H1 (cell line): ENCODE measurements around the gene KCNK4. TPM values are rescaled to one million over a fixed set of nuclear protein-coding genes. Genes with fewer than 3 reads are reported as not detected.

Source experiments
- CTCF ChIA-PET: fragments of 300-600 bp; sonication (Branson Sonifier 250); formaldehyde crosslinking; loops from one replicate; lab custom pipeline; 2021; ENCODE audit not compliant: partially characterized antibody; lab: Charles Lee
- POLR2A ChIA-PET: fragments of 300-600 bp; sonication (Branson Sonifier 250); formaldehyde crosslinking; loops from one replicate; lab custom pipeline; 2021; ENCODE audit warnings: inconsistent platforms; ENCODE audit not compliant: partially characterized antibody; lab: Charles Lee
- DNase-seq, 2 experiments: peaks; one replicate each; pipeline versions ENCODE4 v3.0.0 to v3.0.0-alpha.2; 2010 to 2022; ENCODE audit warnings: low spot score in 2 of 2, low read depth in 1 of 2, mixed read lengths in 1 of 2
- FAIRE-seq: peaks from 2 replicates; lab custom pipeline; 2011; peaks lifted over from hg19 to GRCh38; lab: Jason Lieb, UNC
- H2AFZ ChIP-seq: 2 replicates; pipeline ENCODE4 v1.8.1; 2012; ENCODE audit warnings: low read length, inconsistent platforms
- H2AK5ac ChIP-seq: 2 replicates; pipeline ENCODE4 v1.6.1; 2013; ENCODE audit warnings: low read depth, low read length
- H2BK120ac ChIP-seq: replicated peaks from 2 replicates; pipeline ENCODE3; 2013; ENCODE audit warnings: low read depth, low read length, inconsistent platforms
- H2BK12ac ChIP-seq: 2 replicates; pipeline ENCODE4 v1.6.1; 2013; ENCODE audit warnings: low read depth, low read length
- H2BK15ac ChIP-seq: 2 replicates; pipeline ENCODE4 v1.6.1; 2013; ENCODE audit warnings: low read length
- H2BK20ac ChIP-seq: 2 replicates; pipeline ENCODE4 v1.6.1; 2013; ENCODE audit warnings: low read length
- H2BK5ac ChIP-seq: 2 replicates; pipeline ENCODE4 v1.6.1; 2013; ENCODE audit warnings: low read depth, low read length
- H3K14ac ChIP-seq: 2 replicates; pipeline ENCODE4 v1.6.1; 2013; ENCODE audit warnings: inconsistent platforms; ENCODE audit not compliant: insufficient read length
- H3K18ac ChIP-seq: 2 replicates; pipeline ENCODE4 v1.6.1; 2013; ENCODE audit warnings: low read length; ENCODE audit errors: extremely low read depth
- H3K23ac ChIP-seq: 2 replicates; pipeline ENCODE4 v1.6.1; 2013; ENCODE audit warnings: inconsistent platforms; ENCODE audit not compliant: insufficient read length
- H3K23me2 ChIP-seq: 2 replicates; pipeline ENCODE4 v1.6.1; 2013; ENCODE audit warnings: low read depth, low read length
- H3K27ac ChIP-seq: 2 replicates; pipeline ENCODE4 v1.6.1; 2011; ENCODE audit warnings: low read depth, low read length, inconsistent platforms
- H3K27me3 ChIP-seq, 4 experiments: replicated peaks in 1 of 4; 1 replicate in 1 of 4; 2 replicates in 3 of 4; pipeline versions ENCODE4 v1.6.1 to v1.8.1; 2011 to 2013; ENCODE audit warnings: low read length in 3 of 4, mild to moderate bottlenecking in 3 of 4, inconsistent platforms in 2 of 4, mixed read lengths in 2 of 4, moderate library complexity in 1 of 4; ENCODE audit not compliant: control insufficient read depth in 3 of 4, insufficient read depth in 3 of 4; ENCODE audit errors: extremely low read depth in 1 of 4
- H3K36me3 ChIP-seq, 4 experiments: 2 replicates each; pipeline versions ENCODE4 v1.6.1 to v1.8.1; 2011 to 2013; ENCODE audit warnings: mild to moderate bottlenecking in 4 of 4, low read length in 3 of 4, moderate library complexity in 2 of 4, control low read depth in 1 of 4, inconsistent platforms in 1 of 4; ENCODE audit not compliant: insufficient read depth in 4 of 4, control insufficient read depth in 2 of 4
- H3K4ac ChIP-seq: replicated peaks from 2 replicates; pipeline ENCODE3; 2013; ENCODE audit warnings: low read length, low read depth, mixed read lengths, inconsistent platforms; ENCODE audit not compliant: insufficient read length
- H3K4me1 ChIP-seq, 4 experiments: replicated peaks in 1 of 4; 1 replicate in 1 of 4; 2 replicates in 3 of 4; pipeline versions ENCODE4 v1.6.1 to v1.8.1; 2011 to 2013; ENCODE audit warnings: low read length in 3 of 4, inconsistent platforms in 2 of 4, mixed read lengths in 1 of 4; ENCODE audit not compliant: insufficient read depth in 4 of 4, control insufficient read depth in 3 of 4
- H3K4me2 ChIP-seq, 2 experiments: 2 replicates each; pipeline versions ENCODE4 v1.6.1 to v1.8.1; 2011 to 2013; ENCODE audit warnings: low read depth in 2 of 2, low read length in 2 of 2, control low read depth in 1 of 2, inconsistent platforms in 1 of 2, mild to moderate bottlenecking in 1 of 2; ENCODE audit not compliant: insufficient read depth in 1 of 2
- H3K4me3 ChIP-seq, 4 experiments: fragments of 200-600, 300-600 bp in 1 of 4; sonication (generic), shearing (Covaris generic), sonication (Bioruptor Twin) in 1 of 4; 2 replicates each; pipeline versions ENCODE4 v1.5.1 to v1.8.1; 2011 to 2016; ENCODE audit warnings: low read length in 4 of 4, low read depth in 3 of 4, control low read depth in 2 of 4, inconsistent platforms in 2 of 4, mild to moderate bottlenecking in 2 of 4, mixed read lengths in 1 of 4, moderate library complexity in 1 of 4; ENCODE audit not compliant: insufficient read depth in 2 of 4; ENCODE audit errors: extremely low read depth in 1 of 4
- H3K56ac ChIP-seq: replicated peaks from 2 replicates; pipeline ENCODE3; 2013; ENCODE audit warnings: low read depth, mild to moderate bottlenecking, mixed read lengths, low read length, inconsistent platforms; ENCODE audit not compliant: insufficient read length
- H3K79me1 ChIP-seq: 2 replicates; pipeline ENCODE4 v1.6.1; 2013; ENCODE audit warnings: low read depth, low read length, control low read depth
- H3K79me2 ChIP-seq, 2 experiments: 2 replicates each; pipeline versions ENCODE4 v1.6.1 to v1.8.1; 2012 to 2013; ENCODE audit warnings: low read length in 2 of 2, mild to moderate bottlenecking in 2 of 2, inconsistent platforms in 1 of 2; ENCODE audit not compliant: insufficient read depth in 2 of 2, control insufficient read depth in 1 of 2
- H3K9ac ChIP-seq, 4 experiments: replicated peaks in 1 of 4; 1 replicate in 1 of 4; 2 replicates in 3 of 4; pipeline versions ENCODE4 v1.6.1 to v1.8.1; 2011 to 2013; ENCODE audit warnings: low read depth in 3 of 4, low read length in 3 of 4, control low read depth in 2 of 4, mild to moderate bottlenecking in 2 of 4, moderate library complexity in 2 of 4, inconsistent platforms in 1 of 4; ENCODE audit errors: extremely low read depth in 1 of 4
- H3K9me3 ChIP-seq, 2 experiments: 2 replicates each; pipeline versions ENCODE4 v1.6.1 to v1.8.1; 2012 to 2013; ENCODE audit warnings: mild to moderate bottlenecking in 2 of 2, moderate library complexity in 2 of 2, control low read depth in 1 of 2, inconsistent platforms in 1 of 2, low read depth in 1 of 2, low read length in 1 of 2, mixed read lengths in 1 of 2; ENCODE audit not compliant: insufficient read depth in 2 of 2
- H4K20me1 ChIP-seq, 2 experiments: replicated peaks in 1 of 2; 2 replicates each; pipeline versions ENCODE3 to v1.8.1; 2011 to 2013; ENCODE audit warnings: inconsistent platforms in 2 of 2, low read length in 2 of 2, mild to moderate bottlenecking in 1 of 2; ENCODE audit not compliant: insufficient read depth in 2 of 2, control insufficient read depth in 1 of 2
- H4K5ac ChIP-seq: 2 replicates; pipeline ENCODE4 v1.6.1; 2013; ENCODE audit warnings: low read length, low read depth, mixed read lengths, inconsistent platforms; ENCODE audit not compliant: insufficient read length
- H4K8ac ChIP-seq: 2 replicates; pipeline ENCODE4 v1.8.0; 2013; ENCODE audit warnings: mild to moderate bottlenecking, moderate library complexity, low read length, inconsistent platforms; ENCODE audit not compliant: insufficient read depth; ENCODE audit errors: extremely low read depth
- H4K91ac ChIP-seq: replicated peaks from 2 replicates; pipeline ENCODE3; 2013; ENCODE audit warnings: low read length, mixed read lengths, inconsistent platforms; ENCODE audit not compliant: insufficient read length
- ATF2 ChIP-seq: IDR thresholded peaks from 2 replicates; pipeline ENCODE4 v1.6.1; 2012; ENCODE audit warnings: low read length, inconsistent platforms
- E2F6 ChIP-seq: IDR thresholded peaks from 2 replicates; pipeline ENCODE4 v1.6.1; 2012; ENCODE audit warnings: inconsistent platforms
- EZH2 ChIP-seq: fragments of 200-600 bp; sonication (generic); IDR thresholded peaks from 2 replicates; pipeline ENCODE4 v1.7.1; 2012; ENCODE audit warnings: low read depth, mild to moderate bottlenecking, moderate library complexity, low read length, inconsistent platforms; ENCODE audit not compliant: severe bottlenecking
- MAFK ChIP-seq: IDR thresholded peaks from 2 replicates; pipeline ENCODE4 v1.6.1; 2012; ENCODE audit warnings: low read depth, mild to moderate bottlenecking, improper control_type of control experiment, low read length
- SRF ChIP-seq: IDR thresholded peaks from 2 replicates; pipeline ENCODE4 v1.6.1; 2011; ENCODE audit warnings: mild to moderate bottlenecking, low read depth, low read length, moderate library complexity
- SUZ12 ChIP-seq: fragments of 200-600 bp; sonication (generic); IDR thresholded peaks from 2 replicates; pipeline ENCODE4 v1.6.1; 2012; ENCODE audit warnings: mild to moderate bottlenecking, inconsistent platforms, low read length, moderate library complexity, mixed read lengths
- TCF12 ChIP-seq: IDR thresholded peaks from 2 replicates; pipeline ENCODE4 v1.6.1; 2011; ENCODE audit warnings: low read depth, mild to moderate bottlenecking, low read length
- WGBS, 2 experiments: shearing (Covaris generic) in 1 of 2; methylation state at CpG; one replicate each; pipeline versions ENCODE4 v1.1.6 to v1.1.7; 2013 to 2015; ENCODE audit warnings: low lambda C conversion rate in 2 of 2, mixed read lengths in 2 of 2, inconsistent platforms in 1 of 2, low coverage in 1 of 2, missing lambda C conversion rate in 1 of 2; ENCODE audit not compliant: insufficient replicate concordance in 2 of 2, insufficient coverage in 1 of 2, insufficient read length in 1 of 2; ENCODE audit errors: extremely low coverage in 1 of 2, missing lambda C conversion rate in 1 of 2; 5-methylcytosine and 5-hydroxymethylcytosine counted together
- long read RNA-seq, 2 experiments: library from RNA in 1 of 2; library from capped mRNA in 1 of 2; stranded (forward); transcript quantifications; one replicate each; pipeline ENCODE4 v2.0.0, GENCODE V29; 2021; ENCODE audit warnings: inconsistent platforms in 1 of 2
- polyA minus RNA-seq, 3 experiments: library from RNA; depleted of rRNA, polyadenylated mRNA; stranded (reverse); fragments of >200 nt; gene quantifications; 1 replicate in 2 of 3; 2 replicates in 1 of 3; pipeline ENCODE4 v1.2.3, GENCODE V29; 2011
- polyA plus RNA-seq, 7 experiments: library from polyadenylated mRNA; depleted of rRNA in 3 of 7; stranded (reverse) in 5 of 7; unstranded in 2 of 7; fragments of >200 nt in 5 of 7; fragments of 200-250 nt in 2 of 7; gene quantifications; 1 replicate in 5 of 7; 2 replicates in 1 of 7; 4 replicates in 1 of 7; pipeline versions ENCODE4 v1.2.1 to v1.2.3, GENCODE V29; 2011 to 2013; ENCODE audit warnings: missing spikeins in 2 of 7, mixed read lengths in 2 of 7
- total RNA-seq: library from RNA; stranded (reverse); fragmentation: NEBNext Ultra II Directional; extraction: Animal tissue kit (Norgen Biotek cat#: 25700); gene quantifications from 2 replicates; pipeline ENCODE4 v1.2.1, GENCODE V29; 2021

The KCNK4 gene
- 0.19 TPM in 1 of 2 replicates, not detected in the other for total RNA-seq
- not detected in 2 replicates for polyA plus RNA-seq (2011; rRNA removed)
- not detected for polyA plus RNA-seq (2011; cell fraction: cytosol; rRNA removed)
- polyA plus RNA-seq (2011; cell fraction: nucleus; rRNA removed), result 0.33 TPM
- 0.12 to 0.18 TPM in 2 of 4 replicates, not detected in the others for polyA plus RNA-seq (2012, experiment 1 of 2)
- polyA plus RNA-seq (2012, experiment 2 of 2), result 0.12 TPM
- 0.16 TPM for polyA plus RNA-seq (2013, experiment 1 of 2)
- 0.11 TPM for polyA plus RNA-seq (2013, experiment 2 of 2)
- polyA minus RNA-seq (2011; rRNA and poly(A)+ RNA removed), result not detected in 2 replicates
- not detected for polyA minus RNA-seq (2011; cell fraction: cytosol; rRNA and poly(A)+ RNA removed)
- not detected for polyA minus RNA-seq (2011; cell fraction: nucleus; rRNA and poly(A)+ RNA removed)
- long read RNA-seq, experiment 1, partial matches to known transcripts, result 1 of 1 reads
- long read RNA-seq, experiment 1, other reads (novel, unspliced or antisense), result 0 of 1 reads
- long read RNA-seq, experiment 2, result 0 reads

- Histone ChIP-seq H2BK15ac (no peak within 1 kb of the TSS), H3K4me2 (peak within 1 kb of the TSS; percentile 20 to 88), H3K79me1 (no peaks in the 10 kb centered on the region), H3K36me3 (peaks cover 0 to 9% (median 0%) of the 10 kb centered on the region in 4 experiments; a peak in 1 of 8 replicates), H2BK20ac (no peak within 1 kb of the TSS), H4K91ac (no peak within 1 kb of the TSS), H2AFZ (peak within 1 kb of the TSS; percentile 18; the same call in 1 of the 2 replicates), H2BK12ac (0 out of 2 replicates have a peak within 1 kb of the TSS, but pooled peaks have one; percentile 23), H3K4me1 (peaks cover 0 to 9% (median 2%) of the 10 kb centered on the region in 4 experiments; a peak in 5 of 7 replicates), H3K4me3 (peak within 1 kb of the TSS; percentile 21 to 64 (median 34)), H3K79me2 (no peaks in the 10 kb centered on the region), H3K9me3 (no peaks in the 10 kb centered on the region), H3K23ac (no peak within 1 kb of the TSS), H3K4ac (no peak within 1 kb of the TSS), H3K27me3 (peaks cover 58 to 73% (median 71%) of the 10 kb centered on the region in 4 experiments), H4K8ac (no peak within 1 kb of the TSS; the same call in 1 of the 2 replicates), H3K14ac (no peak within 1 kb of the TSS), H2AK5ac (no peak within 1 kb of the TSS), H2BK120ac (no peak within 1 kb of the TSS), H3K56ac (no peak within 1 kb of the TSS), H3K18ac (no peak within 1 kb of the TSS), H2BK5ac (no peak within 1 kb of the TSS), H3K9ac (no peak within 1 kb of the TSS), H4K5ac (no peak within 1 kb of the TSS), H4K20me1 (peaks cover 5 to 25% of the 10 kb centered on the region in 2 experiments), H3K23me2 (peaks cover 5% of the 10 kb centered on the region; the same call in 1 of the 2 replicates), H3K27ac (no peak within 1 kb of the TSS)
- CTCF ChIA-PET, result interaction anchor here (0.8 to 11.4 kb wide), 4 partner anchors 11 to 211 kb away, joined by 3 to 134 read pairs (median 6); partner anchors contain the start of genes CATSPERZ, ESRRA, NUDT22 and TRPT1
- POLR2A ChIA-PET, result interaction anchor here (1.1 to 2.8 kb wide), 4 partner anchors 14 to 43 kb away, joined by 3 to 10 read pairs (median 5); no protein-coding TSS in a partner anchor
- FAIRE-seq, result no peak
- peak in 1 of 2 experiments; percentile 73 for DNase-seq
- 6% methylated on average over 8 of the region's 45 CpGs; no CpG with 5 or more reads in 1 of the 2 experiments for WGBS, 2 experiments
- no peak for TF ChIP-seq E2F6
- no peak for TF ChIP-seq SRF
- TF ChIP-seq SUZ12, result peak; percentile 30; the same call in 1 of the 2 replicates
- TF ChIP-seq TCF12, result no peak
- no peak for TF ChIP-seq MAFK
- no peak for TF ChIP-seq ATF2
- peak; percentile 63 for TF ChIP-seq EZH2
Observed at GRCh38 chr11:64291262-64291751, at the start of gene KCNK4. Gene KCNK4 (plus strand): TSS chr11:64291302. CDS start chr11:64293019, 1,717 bp downstream.
